ENCODE measurements around the gene ZNF766.

ZNF766 gene

GRCh38 chr19:52269338-52270261 lies at the start of gene ZNF766:
Gene ZNF766, plus strand, starts transcription at chr19:52269587. Its CDS starts 27 bp downstream, at chr19:52269614.
- peak within 1 kb of the TSS; percentile 74 to 96 (median 92) for H3K4me2 ChIP-seq
- H3K4me3 ChIP-seq = peak within 1 kb of the TSS; percentile 81 to 97 (median 93)
- peaks cover 15 to 18% (median 16%) of the 10 kb centered on the region in 10 experiments for H3K4me1 ChIP-seq
- peak within 1 kb of the TSS; percentile 97 to 100 (median 99) for H3K9ac ChIP-seq
- peaks cover 34 to 39% (median 37%) of the 10 kb centered on the region in 11 experiments for H3K36me3 ChIP-seq
- H4K20me1 ChIP-seq = peaks cover 0 to 5% (median 0%) of the 10 kb centered on the region in 11 experiments; a peak in 2 of 22 replicates
- H3K9me3 ChIP-seq (replicated peaks in 1 of 11) = peaks cover 53 to 70% (median 58%) of the 10 kb centered on the region in 11 experiments
- no peaks in the 10 kb centered on the region for H3K27me3 ChIP-seq
- H3K27ac ChIP-seq = peak within 1 kb of the TSS; percentile 97 to 100 (median 98)
- TF ChIP-seq Cebpa-rat (IDR thresholded peaks at IDR 0.05) = peak; percentile 65 to 94 (median 84); a peak in 20 of 22 replicates

DNA sequence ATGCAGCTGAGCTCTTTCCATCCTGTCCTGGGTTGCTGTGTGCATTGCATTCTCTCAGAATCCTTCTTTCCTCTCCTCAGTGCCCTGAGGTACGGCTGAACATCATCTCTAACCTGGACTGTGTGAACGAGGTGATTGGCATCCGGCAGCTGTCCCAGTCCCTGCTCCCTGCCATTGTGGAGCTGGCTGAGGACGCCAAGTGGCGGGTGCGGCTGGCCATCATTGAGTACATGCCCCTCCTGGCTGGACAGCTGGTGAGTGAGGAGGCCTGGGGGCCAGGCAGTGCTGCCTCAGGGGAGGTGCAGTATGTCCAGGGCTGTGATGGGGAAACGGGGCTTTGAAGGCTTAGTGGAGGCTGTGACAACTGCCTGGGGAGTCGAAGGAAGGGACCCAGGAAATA lies 49.8 kb upstream of the ZNF766 start:
- Histone ChIP-seq H3K4me3 (no peak overlapping the region), H3K27me3 (no peaks in the 10 kb centered on the region), H3K27ac (no peak overlapping the region), H3K9ac (no peak overlapping the region), H3K36me3 (peaks cover 100% of the 10 kb centered on the region in 11 experiments), H4K20me1 (peaks cover 4 to 72% (median 44%) of the 10 kb centered on the region in 11 experiments; a peak in 20 of 22 replicates), H3K4me1 (no peaks in the 10 kb centered on the region), H3K9me3 (replicated peaks in 1 of 11) (no peaks in the 10 kb centered on the region), H3K4me2 (no peak overlapping the region)
- TF ChIP-seq Cebpa-rat (IDR thresholded peaks at IDR 0.05) = no peak

DNA sequence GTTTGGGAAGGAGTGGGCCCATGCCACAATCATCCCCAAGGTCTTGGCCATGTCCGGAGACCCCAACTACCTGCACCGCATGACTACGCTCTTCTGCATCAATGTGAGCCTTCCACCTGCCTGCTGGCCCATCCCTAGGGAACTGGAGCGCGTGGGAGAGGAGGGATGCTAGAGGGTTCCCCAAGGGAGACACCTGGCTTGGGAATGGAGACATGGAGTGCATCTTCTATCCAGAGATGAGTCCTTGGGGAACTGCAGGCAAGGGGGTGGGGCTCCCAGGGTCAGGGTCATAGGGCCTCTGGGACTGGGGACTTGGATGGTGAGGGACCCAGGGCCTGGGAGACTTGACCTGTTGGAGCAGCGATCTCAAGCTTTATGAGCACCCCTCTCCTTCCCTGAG lies 48.4 kb upstream of the ZNF766 start:
- H3K4me1 ChIP-seq = no peaks in the 10 kb centered on the region
- peaks cover 100% of the 10 kb centered on the region in 11 experiments for H3K36me3 ChIP-seq
- TF ChIP-seq Cebpa-rat (IDR thresholded peaks at IDR 0.05) = no peak
- H3K27ac ChIP-seq = no peak overlapping the region
- no peak overlapping the region for H3K4me3 ChIP-seq
- H3K4me2 ChIP-seq = no peak overlapping the region
- peaks cover 4 to 71% (median 42%) of the 10 kb centered on the region in 11 experiments; a peak in 20 of 22 replicates for H4K20me1 ChIP-seq
- H3K9ac ChIP-seq = no peak overlapping the region
- no peaks in the 10 kb centered on the region for H3K9me3 ChIP-seq (replicated peaks in 1 of 11)
- H3K27me3 ChIP-seq = no peaks in the 10 kb centered on the region

- Histone ChIP-seq H3K4me2 (no peak overlapping the region), H4K20me1 (peaks cover 4 to 67% (median 41%) of the 10 kb centered on the region in 11 experiments; a peak in 20 of 22 replicates), H3K4me3 (no peak overlapping the region), H3K9me3 (replicated peaks in 1 of 11) (no peaks in the 10 kb centered on the region), H3K27me3 (no peaks in the 10 kb centered on the region), H3K36me3 (peaks cover 100% of the 10 kb centered on the region in 11 experiments), H3K9ac (no peak overlapping the region), H3K27ac (no peak overlapping the region), H3K4me1 (no peaks in the 10 kb centered on the region)
- no peak for TF ChIP-seq Cebpa-rat (IDR thresholded peaks at IDR 0.05)
Observed at GRCh38 chr19:52221831-52222375, 47.5 kb upstream of the ZNF766 start.

GRCh38 chr19:52224211-52224610 lies 45.2 kb upstream of the ZNF766 start:
- no peak for TF ChIP-seq Cebpa-rat (IDR thresholded peaks at IDR 0.05)
- Histone ChIP-seq H3K36me3 (peaks cover 100% of the 10 kb centered on the region in 11 experiments), H4K20me1 (peaks cover 0 to 60% (median 28%) of the 10 kb centered on the region in 11 experiments; a peak in 16 of 22 replicates), H3K4me1 (no peaks in the 10 kb centered on the region), H3K27me3 (no peaks in the 10 kb centered on the region), H3K9ac (no peak overlapping the region), H3K27ac (no peak overlapping the region), H3K4me3 (no peak overlapping the region), H3K4me2 (no peak overlapping the region), H3K9me3 (replicated peaks in 1 of 11) (no peaks in the 10 kb centered on the region)

GRCh38 chr19:52226652-52227051 lies 42.7 kb upstream of the ZNF766 start:
- Histone ChIP-seq H3K9me3 (replicated peaks in 1 of 11) (no peaks in the 10 kb centered on the region), H3K4me1 (no peaks in the 10 kb centered on the region), H3K4me3 (no peak overlapping the region), H3K27ac (no peak overlapping the region), H3K27me3 (no peaks in the 10 kb centered on the region), H3K4me2 (no peak overlapping the region), H3K36me3 (peaks cover 89 to 100% (median 99%) of the 10 kb centered on the region in 11 experiments), H3K9ac (no peak overlapping the region), H4K20me1 (peaks cover 0 to 38% (median 7%) of the 10 kb centered on the region in 11 experiments; a peak in 9 of 22 replicates)
- TF ChIP-seq Cebpa-rat (IDR thresholded peaks at IDR 0.05) = no peak

DNA sequence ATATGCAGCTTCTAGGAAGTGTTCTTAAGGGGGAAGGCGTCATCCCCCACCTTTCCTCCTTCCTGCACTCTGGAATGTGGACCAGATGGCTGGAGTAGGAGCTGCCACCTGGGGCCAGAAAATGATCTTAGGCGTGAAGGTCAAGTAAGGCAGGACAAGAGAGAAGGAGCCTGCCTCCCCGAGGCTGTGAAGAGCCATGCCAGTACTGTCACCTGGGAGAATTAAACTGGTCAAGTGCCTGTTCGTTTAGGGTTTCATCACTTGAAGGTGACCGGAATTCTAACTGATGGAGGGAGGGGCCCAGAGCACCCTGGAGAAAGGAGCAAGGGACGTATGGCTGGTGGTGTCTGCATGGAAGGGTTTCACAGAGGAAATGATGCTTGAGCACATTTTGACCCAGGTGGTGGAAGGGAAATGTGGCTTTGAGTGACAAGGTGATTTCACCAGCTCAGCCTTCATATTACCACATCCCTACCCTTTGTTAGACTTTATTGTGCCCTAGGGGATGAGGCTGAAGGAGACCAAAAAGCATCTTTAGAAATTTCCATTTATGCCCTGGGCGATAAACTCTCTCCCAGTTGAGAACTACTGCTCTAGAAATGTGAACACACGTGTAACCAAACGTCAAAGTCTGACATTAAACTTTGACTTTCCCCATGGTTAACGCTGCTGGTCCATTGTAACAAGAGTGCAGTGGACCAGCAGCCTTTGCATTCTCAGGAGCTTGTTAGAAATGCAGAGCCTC lies 42.0 kb upstream of the ZNF766 start:
- TF ChIP-seq Cebpa-rat (IDR thresholded peaks at IDR 0.05) = no peak
- no peak overlapping the region for H3K4me3 ChIP-seq
- peak overlapping the region in 1 of 11 experiments; percentile 37; a peak in 2 of 22 replicates for H3K27ac ChIP-seq
- H3K9me3 ChIP-seq (replicated peaks in 1 of 11) = no peaks in the 10 kb centered on the region
- H3K27me3 ChIP-seq = no peaks in the 10 kb centered on the region
- H3K4me2 ChIP-seq = no peak overlapping the region
- H3K4me1 ChIP-seq = no peaks in the 10 kb centered on the region
- peaks cover 83 to 100% (median 92%) of the 10 kb centered on the region in 11 experiments for H3K36me3 ChIP-seq
- no peak overlapping the region for H3K9ac ChIP-seq
- H4K20me1 ChIP-seq = peaks cover 0 to 32% (median 7%) of the 10 kb centered on the region in 11 experiments; a peak in 8 of 22 replicates

- Histone ChIP-seq H3K36me3 (peaks cover 77 to 97% (median 86%) of the 10 kb centered on the region in 11 experiments), H4K20me1 (peaks cover 0 to 32% (median 7%) of the 10 kb centered on the region in 11 experiments; a peak in 8 of 22 replicates), H3K9ac (no peak overlapping the region), H3K4me1 (peaks cover 0 to 6% (median 0%) of the 10 kb centered on the region in 10 experiments; a peak in 2 of 20 replicates), H3K9me3 (replicated peaks in 1 of 11) (no peaks in the 10 kb centered on the region), H3K27me3 (no peaks in the 10 kb centered on the region), H3K4me2 (no peak overlapping the region), H3K4me3 (no peak overlapping the region), H3K27ac (peak overlapping the region in 1 of 11 experiments; percentile 4; a peak in 1 of 22 replicates)
- TF ChIP-seq Cebpa-rat (IDR thresholded peaks at IDR 0.05) = no peak
Observed at GRCh38 chr19:52227980-52228379, 41.4 kb upstream of the ZNF766 start.
